Right renal cortex interstitium (tissue), 3 donors: ENCODE measurements around the gene S100Z. TPM values are rescaled to one million over a fixed set of nuclear protein-coding genes. Genes with fewer than 3 reads are reported as not detected.
"Not testable (repeated sequence)": the region's sequence is repeated elsewhere in the genome, so short reads cannot be mapped to it uniquely, and the experiment has no call there.

Experiments used
- DNase-seq, 3 donors: peaks; one replicate each; pipeline ENCODE4 v3.0.0-alpha.2; 2013; ENCODE audit warnings: low read depth in 3 of 3, low spot score in 2 of 3
- polyA plus RNA-seq, 3 donors: library from polyadenylated mRNA; unstranded; fragments of 120-200 nt; gene quantifications; one replicate each; pipeline ENCODE4 v1.2.1, GENCODE V29; 2013; ENCODE audit not compliant: insufficient read length in 3 of 3

Gene S100Z
- polyA plus RNA-seq, 3 donors = 0.18 to 0.21 TPM; not detected in 1

DNA sequence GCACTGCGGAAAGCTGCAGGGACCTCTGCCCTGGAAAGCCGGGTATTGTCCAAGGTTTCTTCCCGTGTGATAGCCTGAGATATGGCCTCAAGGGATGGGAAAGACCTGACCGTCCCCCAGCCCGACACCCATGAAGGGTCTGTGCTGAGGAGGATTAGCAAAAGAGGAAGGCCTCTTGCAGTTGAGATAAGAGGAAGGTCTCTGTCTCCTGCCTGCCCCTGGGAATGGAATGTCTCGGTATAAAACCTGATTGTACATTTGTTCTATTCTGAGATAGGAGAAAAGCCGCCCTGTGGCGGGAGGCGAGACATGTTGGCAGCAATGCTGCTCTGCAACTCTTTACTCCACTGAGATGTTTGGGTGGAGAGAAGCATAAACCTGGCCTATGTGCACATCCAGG is 95.4 kb downstream of the S100Z start:
- DNase-seq = not testable (repeated sequence)

DNA sequence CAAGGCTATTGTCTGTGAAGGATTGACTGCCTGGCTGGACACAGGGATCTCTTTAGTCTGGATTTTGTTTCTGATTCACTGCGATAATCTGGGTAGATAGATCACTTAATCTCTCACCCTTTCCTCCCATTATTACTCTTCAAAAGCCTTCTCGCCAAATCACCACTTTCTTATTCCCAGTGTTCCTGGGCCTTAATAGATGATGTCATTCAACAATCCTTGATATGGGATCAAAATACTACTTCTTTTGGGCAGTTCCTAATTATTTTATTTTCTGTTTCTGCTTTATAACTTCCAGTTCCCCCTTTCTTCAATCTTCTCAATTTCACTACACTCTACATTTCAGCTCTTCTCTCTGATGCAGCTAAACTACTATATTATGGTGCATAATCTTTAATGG is 96.3 kb downstream of the S100Z start:
- DNase-seq = no peak

DNA sequence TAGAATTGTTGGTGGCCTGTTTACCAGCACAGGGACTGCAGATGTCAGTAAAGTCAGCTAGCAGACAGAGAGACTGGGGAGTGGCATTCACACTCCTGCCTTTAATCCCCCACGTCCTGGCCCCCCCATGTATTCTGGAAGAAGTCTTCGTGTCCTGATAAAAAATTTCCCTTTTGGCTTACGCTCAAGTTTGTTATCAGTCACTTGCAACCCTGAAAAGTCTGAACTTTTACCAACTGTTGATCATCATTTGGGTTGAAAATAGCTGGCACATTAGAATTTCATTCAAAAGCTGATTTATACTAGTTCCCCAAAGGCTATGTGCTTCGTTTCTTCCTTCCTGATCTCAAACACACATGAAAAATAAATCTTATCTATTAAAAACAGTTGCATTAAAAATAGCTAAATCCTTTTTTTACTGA is 97.3 kb downstream of the S100Z start:
- DNase-seq = no peak

DNA sequence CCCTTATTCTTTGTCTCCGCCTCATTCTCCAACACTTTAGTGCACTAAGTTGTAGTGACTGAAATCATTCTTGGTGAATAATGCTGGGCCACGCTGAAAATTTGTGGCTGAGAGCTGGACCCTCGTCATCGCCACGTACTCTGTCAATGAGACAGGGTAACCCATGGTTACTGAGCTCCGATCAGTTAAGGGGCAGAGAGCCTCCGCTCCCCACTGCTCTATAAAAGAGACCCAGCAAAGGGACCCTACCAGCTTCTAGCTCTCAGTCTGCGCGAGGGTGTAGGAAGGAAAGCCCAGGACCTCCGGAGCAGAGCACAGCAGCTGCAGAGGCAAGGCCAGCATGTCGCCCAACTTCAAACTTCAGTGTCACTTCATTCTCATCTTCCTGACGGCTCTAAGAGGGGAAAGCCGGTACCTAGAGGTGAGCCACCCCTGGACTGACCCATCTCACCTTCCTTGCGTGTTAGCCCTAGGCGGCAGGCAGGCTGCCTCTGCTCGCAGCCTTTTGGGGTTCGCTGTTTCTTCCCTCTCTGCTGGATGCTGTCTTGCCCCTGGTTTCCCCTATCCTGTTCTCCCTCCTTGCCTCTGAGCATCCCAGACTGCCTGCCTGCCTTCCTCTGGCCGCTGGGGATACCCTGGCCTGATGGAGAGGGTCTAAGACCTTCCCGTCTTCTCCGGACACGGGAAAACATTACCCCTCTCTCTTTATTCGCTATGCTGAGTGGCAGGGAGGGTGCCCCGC is 103.2 kb downstream of the S100Z start, which contains the start of gene CRHBP:
CRHBP (plus strand) TSS at position 251 of the 742 bp plus-strand sequence; CDS start at position 341, 90 bp downstream.
- no peak for DNase-seq

DNA sequence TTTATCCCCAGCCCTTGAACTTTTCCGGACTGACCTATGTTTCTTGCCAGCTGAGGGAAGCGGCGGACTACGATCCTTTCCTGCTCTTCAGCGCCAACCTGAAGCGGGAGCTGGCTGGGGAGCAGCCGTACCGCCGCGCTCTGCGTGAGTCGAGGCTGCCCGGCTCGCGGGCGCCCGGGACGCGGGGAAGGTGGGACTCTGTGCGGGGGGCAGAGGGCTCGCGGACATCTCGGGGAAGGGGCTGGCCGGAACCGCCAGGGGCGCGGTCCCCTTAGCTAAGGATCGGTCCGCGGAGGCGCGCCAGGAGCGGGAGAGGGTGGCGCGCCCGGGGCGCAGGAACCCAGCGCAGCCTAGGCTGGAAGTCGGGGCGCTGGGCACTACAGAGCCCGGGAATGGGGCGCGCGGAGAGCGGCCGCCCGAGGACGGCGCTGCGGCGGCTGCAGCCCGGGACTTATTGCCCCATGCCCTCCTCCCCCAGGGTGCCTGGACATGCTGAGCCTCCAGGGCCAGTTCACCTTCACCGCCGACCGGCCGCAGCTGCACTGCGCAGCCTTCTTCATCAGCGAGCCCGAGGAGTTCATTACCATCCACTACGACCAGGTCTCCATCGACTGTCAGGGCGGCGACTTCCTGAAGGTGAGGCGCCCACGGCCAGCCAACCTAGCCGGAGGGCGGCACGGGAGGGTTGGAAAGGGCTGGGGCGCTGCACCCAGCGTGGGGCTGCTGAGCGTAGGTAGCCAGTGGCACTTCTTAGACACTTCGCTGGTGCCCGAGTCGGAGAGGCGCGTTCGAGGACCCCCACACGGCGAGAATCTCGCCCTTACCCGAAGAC is 104.0 kb downstream of the S100Z start:
- DNase-seq = no peak

DNA sequence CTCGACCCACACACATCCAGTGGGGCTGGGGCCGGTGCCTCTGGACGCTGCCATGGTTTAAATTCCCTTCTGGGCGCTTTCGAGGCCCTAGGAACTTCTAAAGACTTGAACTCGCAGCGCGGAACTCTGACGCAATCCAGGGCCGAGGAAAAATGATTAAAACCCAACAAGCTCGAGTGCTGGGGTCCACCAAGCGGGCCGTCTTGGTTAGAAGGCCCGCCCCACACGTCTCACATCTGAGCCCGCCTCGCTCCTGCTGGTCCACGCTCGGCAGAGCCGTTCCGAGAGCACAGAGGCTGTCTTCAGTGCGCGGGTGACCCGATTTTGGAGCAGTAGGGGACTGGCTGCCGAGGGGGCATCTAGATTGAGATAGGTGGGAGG is 104.6 kb downstream of the S100Z start:
- DNase-seq = no peak

DNA sequence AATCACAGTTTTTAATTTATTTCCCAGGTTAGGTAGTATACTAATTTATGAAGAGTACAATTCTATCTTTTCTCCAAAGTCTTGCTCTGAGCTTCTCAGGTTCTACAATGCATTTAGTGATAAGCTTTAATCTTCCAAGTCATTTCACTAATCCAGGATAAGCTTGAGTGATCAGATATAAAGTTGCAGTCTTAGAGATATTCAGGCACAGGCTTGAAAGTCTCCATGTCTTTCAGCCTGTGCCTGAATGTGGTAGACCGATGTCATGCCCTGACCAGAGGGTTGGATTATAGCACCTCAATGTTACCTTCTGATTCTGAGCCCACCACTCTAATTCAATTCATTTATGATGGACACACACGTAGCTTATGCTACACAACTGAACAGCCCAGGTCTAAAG is 106.2 kb downstream of the S100Z start:
- no peak for DNase-seq

DNA sequence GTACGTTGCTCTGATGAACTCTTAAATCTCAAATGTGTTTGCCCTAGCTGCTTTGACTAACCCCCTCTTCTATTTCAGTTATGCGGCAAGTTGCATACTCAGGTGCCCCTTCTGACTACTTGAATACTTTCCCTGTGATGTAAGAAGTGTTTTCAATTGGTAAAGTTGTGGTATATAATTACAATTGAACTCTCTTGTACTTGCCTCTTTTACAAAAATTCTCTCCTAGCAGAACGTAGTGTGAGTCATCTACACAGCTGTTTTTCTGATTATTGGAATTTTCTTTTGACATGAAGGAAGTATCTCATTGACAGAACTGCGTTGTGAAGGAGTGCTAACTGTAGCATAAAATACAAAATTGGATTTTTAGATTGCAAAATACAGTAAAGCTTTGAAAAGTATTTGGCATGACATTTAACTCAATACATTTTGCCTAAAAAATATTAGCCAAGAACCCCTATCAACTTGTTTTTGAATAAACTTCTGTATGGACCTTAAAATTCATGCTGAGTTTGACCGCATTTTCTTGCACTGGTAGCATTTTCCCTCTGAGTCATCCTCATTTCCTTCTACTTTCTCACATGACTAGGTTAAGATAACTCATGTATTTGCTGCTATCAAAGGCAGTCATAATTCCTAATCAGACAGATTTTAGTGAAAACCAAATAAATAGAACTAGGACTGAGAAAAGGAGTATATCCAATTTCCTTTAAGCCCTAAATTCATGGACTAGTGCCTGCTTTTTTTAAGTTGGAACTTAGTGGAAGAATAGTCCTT is 109.4 kb downstream of the S100Z start:
- no peak for DNase-seq

DNA sequence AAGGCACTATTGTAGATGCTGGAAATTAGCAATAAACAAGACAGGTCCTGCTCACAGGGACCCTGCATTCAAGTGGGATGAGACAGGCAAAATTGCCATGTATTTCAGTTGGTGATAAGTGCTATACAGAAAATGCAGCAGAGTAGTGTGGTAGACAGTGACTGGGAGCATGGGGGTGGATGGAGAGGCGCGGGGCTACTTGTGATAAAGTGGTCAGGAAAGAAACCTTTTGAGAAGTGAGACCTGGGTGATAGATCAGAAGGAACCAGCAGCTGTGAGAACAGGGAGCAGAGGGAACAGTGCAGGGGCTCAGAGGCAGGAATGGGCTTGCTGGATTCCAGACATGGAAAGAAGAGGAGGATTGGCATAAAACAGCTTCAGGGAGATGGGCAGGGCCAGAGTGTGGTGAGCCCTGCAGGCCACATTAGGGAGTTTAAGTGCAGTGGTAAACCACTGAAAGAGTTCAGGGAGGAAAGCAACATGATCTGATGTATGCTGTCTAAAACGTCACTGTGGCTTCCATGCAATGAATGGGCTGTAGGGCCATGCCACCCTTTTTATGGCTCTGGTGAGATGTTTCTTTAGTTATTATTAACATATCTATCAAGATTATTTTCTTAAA is 110.3 kb downstream of the S100Z start:
- no peak for DNase-seq

DNA sequence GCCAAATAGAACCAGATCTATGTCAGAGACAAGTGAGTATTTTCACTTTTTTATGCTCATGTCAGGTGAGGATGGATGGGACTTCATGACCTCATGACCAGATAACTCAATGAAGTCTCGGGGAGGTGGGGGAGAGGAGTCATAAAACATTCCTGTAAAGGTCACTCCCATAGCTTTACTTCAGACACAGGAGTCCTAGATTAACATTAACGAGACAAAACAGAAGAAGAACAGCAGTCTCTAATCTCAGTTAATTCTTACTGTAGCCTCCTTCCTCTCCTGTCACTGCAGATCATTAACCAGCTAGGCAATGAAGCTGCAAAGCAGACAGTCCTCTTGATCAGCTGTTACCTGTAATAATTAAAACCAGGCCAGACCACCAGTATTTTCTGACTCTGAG is 114.2 kb downstream of the S100Z start:
- no peak for DNase-seq

Other genes with a start within 250 kb of the S100Z start
- gene F2RL2, start 226.6 kb upstream of the S100Z start, polyA plus RNA-seq = under 1 TPM; 0.35 to 0.48 (median 0.44) TPM
- 10 to 100 TPM; 66.3 to 75.6 (median 70.0) TPM for gene F2R, start 133.9 kb upstream of the S100Z start, polyA plus RNA-seq
- 10 to 100 TPM; 38.2 to 43.0 (median 41.5) TPM for gene F2RL1, start 31.0 kb upstream of the S100Z start, polyA plus RNA-seq
- gene CRHBP, start 103.0 kb downstream of the S100Z start, polyA plus RNA-seq = 10 to 100 TPM; 25.7 to 33.6 (median 28.4) TPM
- 10 to 100 TPM; 32.5 to 34.0 (median 33.5) TPM for gene AGGF1, start 180.4 kb downstream of the S100Z start, polyA plus RNA-seq
- 10 to 100 TPM; 31.4 to 34.3 (median 31.6) TPM for gene ZBED3, start 237.3 kb downstream of the S100Z start, polyA plus RNA-seq